Forelimb muscle (tissue), 1 donor: ENCODE results near the gene HOXB4. TPM values are rescaled to one million over a fixed set of nuclear protein-coding genes. Genes with fewer than 3 reads are reported as not detected.

Source experiments
- DNase-seq: peaks from one replicate; pipeline ENCODE4 v3.0.0-alpha.2; 2013; ENCODE audit warnings: low read depth
- polyA plus RNA-seq: library from polyadenylated mRNA; unstranded; fragments of 120-200 nt; gene quantifications from one replicate; pipeline ENCODE4 v1.2.1, GENCODE V29; 2013; ENCODE audit not compliant: insufficient read length

Gene HOXB4
- polyA plus RNA-seq, 1 donor: 1.2 TPM

GRCh38 chr17:48559840-48560817 is 18.0 kb downstream of the HOXB4 start:
- no peak for DNase-seq

GRCh38 chr17:48559122-48559839 is 18.9 kb downstream of the HOXB4 start:
- no peak for DNase-seq

DNA sequence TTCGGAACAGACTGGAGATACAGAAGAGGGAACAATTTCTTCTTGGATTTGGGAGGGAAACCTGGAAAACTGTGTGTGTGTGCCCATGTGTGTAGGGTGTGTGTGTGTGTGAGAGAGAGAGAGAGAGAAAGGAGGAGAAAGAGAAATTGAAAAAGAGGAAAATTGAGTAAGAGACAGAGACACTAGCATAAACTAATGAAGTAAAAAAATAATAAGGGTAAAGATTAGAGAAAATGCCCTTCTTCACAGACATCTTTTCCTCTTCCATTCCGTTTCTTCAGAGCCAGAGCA is 19.4 kb downstream of the HOXB4 start:
- DNase-seq: no peak

DNA sequence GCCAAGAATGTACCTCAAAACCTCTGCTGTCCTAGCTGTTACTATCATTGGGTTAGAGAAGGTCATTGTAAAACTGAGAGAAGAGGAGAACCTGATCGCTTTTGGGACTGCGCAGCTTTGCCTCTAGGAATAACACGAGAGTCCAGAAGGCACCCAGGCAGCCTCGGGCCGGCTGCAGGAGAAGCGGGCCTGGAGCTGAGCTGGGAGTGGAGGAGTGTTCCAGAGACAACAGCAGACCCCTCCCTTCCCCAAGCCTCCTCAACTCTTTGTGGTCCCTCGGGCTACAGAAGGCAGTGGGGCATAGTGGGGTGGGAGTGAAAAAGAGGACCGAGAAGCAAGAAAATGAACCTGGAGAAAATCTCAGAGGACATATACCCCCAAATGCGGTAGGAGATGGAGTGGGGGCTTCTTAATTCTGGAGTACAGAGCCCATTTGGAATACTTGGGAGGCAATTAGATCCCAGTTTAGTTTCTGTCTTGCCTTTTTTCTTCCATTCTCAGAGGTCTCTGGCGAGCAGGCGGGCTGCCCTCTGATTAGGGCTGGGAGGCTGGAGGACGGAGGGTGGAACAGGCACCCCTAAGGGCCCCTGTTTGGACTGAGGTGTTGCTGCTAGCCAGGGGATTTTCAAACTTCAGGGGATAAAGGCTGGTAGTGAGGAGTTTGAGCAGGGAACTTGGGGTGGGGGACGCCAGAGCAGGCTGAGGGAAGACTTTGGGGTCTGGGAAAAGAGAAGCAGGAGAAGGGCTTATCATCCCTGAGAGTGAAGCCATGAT is 19.9 kb downstream of the HOXB4 start:
- no peak for DNase-seq

DNA sequence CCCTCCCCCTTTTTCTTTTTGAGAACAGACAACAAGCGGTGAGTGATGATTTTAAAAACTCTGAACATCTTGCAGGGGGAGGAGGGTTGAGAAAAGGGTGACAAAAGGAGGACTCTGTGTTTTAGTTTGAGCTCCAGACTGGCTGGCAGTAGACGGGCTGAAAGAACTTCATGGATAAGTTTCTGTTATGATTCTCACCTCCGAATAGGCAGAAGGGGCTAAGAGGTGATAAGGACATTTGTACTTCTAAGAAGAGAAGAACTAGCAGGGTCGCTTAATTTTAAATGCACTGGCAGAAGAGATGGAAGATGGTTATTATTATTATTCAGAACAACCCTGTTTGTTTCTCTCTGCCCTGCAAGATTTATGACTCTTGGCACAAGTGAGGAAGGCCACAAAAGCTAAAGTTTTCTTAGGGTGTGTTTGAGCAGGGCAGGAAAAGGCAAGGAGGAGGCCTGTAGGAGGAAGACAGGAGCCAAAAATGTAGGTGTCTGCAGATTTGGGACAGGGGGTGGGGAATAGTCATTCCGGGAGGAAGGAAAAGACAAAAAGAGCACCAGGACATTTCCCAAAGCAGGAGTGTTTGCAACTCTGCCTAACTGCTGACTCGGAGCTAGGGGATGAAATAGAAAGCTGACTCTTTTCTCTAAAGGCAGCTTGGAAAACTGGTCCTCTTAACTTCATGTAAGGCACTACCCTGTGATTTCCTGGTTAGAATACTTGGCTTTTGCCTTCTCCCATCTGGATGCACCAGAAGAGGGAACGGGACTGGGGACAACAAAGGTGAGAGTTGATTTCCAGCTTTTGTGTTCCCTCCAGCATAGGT is 21.4 kb downstream of the HOXB4 start:
- no peak for DNase-seq

GRCh38 chr17:48556229-48556575 is 21.9 kb downstream of the HOXB4 start:
- no peak for DNase-seq

DNA sequence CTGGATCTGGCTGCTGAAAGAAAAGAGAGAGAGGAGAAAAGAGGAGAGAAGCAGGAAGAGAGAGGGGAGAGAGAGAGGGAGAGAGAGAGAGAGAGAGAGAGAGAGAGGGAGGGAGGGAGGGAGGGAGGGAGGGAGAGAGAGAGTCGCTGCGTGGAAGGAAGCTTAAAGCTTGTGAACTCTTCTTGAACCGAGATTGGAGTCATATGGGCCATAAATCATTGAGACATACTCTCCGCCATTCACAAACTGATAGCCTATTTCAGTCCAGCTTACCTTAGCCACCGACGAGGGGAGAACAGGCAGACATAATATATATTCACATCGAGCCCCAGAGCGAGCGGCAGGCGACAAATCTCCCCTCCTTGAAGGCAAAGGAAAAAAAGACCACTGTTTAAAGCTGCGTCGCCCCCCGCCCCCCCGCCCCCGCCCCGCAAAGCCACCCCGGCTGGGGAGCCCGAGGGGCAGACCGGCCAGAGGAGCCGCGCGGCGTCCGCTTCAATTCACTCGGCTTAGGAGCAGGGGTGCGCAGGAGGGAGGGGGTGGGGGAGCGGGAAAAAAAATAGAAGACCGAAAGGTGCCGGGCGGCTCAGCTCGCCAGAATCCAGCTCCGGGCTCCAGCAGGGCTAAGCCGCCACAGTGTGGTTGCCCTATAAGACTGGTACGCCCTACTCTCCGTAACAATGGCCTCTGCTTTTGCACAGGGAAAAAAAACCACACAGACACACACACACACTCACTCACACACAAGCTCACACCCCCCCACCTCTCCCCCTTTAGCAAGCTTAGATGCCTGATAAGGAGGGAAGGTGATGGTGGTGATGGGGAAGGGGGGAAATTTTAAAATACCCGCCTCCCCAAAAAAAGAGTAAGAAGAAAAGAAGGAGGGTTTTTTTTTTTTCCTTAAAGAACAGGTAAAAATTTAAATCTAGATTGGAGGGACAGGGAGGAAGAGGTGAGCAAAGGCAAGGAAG is 22.6 kb downstream of the HOXB4 start:
- peak; percentile 78 for DNase-seq

DNA sequence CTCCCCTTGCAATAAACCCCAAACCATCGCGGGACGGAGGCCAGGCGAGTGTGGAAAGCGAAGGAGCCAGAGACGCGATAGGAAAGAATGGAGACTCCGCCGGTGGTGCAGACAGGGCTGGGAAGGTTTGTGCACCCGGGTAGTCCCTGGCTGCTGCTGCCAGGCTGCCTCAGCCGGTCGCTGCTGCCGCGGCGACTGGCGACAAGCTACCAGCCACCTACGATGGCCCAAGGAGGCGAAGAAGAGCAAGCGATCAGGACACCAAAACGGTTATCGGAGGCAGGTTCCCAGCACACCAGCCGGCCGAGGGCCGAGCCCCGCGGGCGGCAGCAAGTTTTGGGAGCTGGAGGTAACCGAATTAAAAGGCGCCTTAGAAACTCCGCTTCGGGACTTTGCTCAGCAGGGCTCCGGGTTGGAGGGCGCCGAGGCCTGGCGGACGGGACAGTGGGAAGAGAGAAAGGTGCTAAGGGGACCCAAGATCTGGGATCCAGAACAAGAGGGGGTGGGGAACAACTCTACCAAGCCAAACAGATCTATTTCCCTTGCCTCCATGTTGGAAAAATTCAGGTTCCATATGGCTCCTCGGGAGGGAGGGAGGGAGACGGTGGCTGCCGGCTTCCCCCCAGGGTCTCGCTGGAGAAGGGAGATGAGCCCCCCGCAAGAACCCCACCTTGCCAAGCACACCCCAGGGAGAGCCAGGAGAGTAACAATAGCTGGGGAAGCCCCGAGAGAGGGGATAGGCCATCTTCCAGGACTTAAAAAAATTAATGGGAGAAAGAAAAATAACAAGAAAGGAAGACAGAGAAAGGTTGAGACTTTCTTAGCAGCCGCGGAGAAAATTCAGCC is 23.5 kb downstream of the HOXB4 start:
- no peak for DNase-seq

DNA sequence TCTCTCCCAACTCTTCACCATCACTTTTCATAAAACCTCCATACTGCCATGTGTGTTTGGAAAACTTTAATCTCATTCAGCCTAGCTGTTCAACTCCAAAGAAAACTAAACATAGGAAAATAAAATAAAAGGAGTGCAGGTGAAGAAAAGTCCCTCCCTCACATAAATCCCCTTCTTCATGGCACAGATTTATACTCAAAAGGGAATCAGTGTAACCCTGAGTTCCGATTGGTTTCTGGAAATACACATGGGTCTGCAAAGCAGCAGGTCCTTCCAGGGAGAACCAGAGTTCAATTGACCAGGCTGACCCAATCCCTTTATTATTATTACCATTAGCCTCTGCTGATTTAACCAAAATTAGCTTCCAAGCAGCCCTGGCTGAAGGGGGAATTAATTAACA is 24.3 kb downstream of the HOXB4 start:
- no peak for DNase-seq

DNA sequence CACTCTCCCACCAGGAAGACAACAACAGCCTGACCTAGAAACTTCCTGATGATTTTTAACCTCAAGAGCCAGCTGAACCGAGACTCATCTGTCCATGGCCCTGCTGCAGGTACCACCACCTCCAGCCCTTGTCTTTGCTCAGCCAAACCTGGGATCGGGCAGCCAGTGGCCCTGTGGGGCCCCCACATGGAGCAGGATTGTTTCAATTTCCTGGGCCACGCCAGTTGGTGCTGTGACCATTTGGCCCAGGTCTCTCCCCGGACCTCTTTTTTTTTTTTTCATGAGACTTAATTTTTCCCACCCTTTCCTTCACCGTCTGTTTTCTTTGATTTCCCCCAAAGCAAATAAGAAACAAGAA is 25.0 kb downstream of the HOXB4 start:
- no peak for DNase-seq

- no peak for DNase-seq
Measured at GRCh38 chr17:48552466-48553189, 25.5 kb downstream of the HOXB4 start.

- no peak for DNase-seq
Measured at GRCh38 chr17:48551596-48552465, 26.3 kb downstream of the HOXB4 start.

- no peak for DNase-seq
Measured at GRCh38 chr17:48551214-48551555, 27.0 kb downstream of the HOXB4 start.

DNA sequence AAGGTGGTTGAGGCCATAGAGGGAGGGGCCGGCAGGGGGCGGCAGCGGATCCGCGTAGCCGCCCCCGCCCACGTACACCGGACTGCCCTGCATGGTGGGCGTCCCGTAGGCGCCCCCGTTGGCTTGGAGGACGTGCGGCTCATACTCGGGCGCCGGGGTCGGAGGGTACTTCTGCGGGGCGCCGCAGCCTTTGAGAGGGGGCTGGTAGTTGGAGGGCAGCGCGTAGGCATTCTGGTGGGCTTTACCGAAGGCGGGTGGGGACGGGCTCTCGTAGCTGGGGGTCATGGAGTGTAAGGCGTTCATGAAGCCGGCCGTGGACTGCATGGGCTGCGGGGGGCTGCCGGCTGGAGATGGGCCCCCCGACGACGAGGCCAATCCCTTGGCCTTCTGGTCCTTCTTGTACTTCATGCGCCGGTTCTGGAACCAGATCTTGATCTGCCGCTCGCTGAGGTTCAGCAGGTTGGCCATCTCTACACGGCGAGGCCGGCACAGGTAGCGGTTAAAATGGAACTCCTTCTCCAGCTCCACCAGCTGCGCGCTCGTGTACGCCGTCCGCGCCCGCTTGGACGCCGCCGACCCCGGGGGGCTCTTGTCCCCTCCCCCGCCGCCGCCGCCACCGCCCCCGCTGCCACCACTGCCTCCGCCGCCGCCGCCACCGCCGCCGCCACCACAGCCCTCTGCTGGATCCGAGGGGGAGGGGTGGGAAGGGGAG is 27.5 kb downstream of the HOXB4 start:
- DNase-seq: no peak

DNA sequence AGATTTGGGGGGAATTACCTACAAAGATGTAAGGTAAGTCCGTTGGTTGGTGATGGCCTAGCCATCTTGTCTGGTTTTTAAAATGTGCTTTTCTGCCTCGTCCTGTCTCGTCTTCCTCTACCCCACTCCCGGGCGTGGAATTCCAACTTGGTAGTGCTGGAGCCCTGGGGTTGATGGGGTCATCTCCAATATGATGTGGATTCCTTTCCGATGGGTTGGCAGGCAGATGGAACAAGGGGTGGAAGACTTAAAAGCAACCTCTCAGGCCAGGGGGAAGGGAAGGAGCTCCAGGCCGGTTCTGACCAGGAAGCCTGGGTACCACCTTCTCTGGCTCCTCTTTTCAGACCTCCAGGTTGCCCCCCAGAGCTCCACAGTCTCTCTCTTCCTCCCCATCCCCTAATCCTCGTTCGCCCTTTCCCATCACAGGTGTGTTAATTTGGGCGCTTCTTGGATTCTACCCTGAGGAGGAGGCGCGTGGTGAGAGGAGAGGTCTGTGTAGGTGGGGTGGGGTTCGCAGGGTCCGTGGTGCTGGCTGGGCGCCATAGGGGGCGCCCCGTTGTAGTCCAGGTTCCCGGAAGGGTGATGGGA is 28.1 kb downstream of the HOXB4 start:
- DNase-seq: no peak

DNA sequence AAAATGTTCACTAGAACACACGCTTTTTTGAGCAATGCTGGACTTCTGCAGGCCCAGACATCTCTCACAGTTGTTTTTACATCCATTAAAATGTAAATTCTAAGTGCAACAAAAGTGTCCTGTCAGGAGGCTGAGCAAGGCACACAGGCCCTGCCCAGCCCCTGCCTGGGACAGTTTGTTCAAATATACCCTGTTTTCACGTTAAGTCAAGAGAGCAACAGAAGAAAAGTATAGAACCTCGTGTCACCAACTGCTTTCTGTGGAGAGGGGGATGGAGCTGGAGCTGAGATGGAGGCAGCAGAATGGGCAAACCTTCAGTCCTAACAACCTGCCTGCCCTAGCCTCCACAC is 28.9 kb downstream of the HOXB4 start:
- no peak for DNase-seq
